Karpas-422 (cell line): Measurements from ENCODE around the gene CDK14. TPM values are rescaled to one million over a fixed set of nuclear protein-coding genes. Genes with fewer than 3 reads are reported as not detected.

ENCODE experiments used
- DNase-seq: peaks from one replicate; pipeline ENCODE4 v3.0.0-alpha.2; 2015
- H2AFZ ChIP-seq: fragments of 200-600 bp; sonication (generic); 2 replicates; pipeline ENCODE4 v1.6.1; 2014; ENCODE audit warnings: antibody characterized with exemption, low read length, mixed read lengths
- H3K27ac ChIP-seq: fragments of 200-600 bp; sonication (generic); 2 replicates; pipeline ENCODE4 v1.5.1; 2014; ENCODE audit warnings: mild to moderate bottlenecking, low read length, moderate library complexity
- H3K27me3 ChIP-seq: fragments of 200-600 bp; sonication (generic); 2 replicates; pipeline ENCODE4 v1.6.1; 2014; ENCODE audit warnings: low read length, mixed read lengths
- H3K36me3 ChIP-seq: fragments of 200-600 bp; sonication (generic); 2 replicates; pipeline ENCODE4 v1.6.1; 2014; ENCODE audit warnings: low read length, mixed read lengths; ENCODE audit not compliant: insufficient read depth
- H3K4me1 ChIP-seq: fragments of 200-600 bp; sonication (generic); 2 replicates; pipeline ENCODE4 v1.6.1; 2014; ENCODE audit warnings: mild to moderate bottlenecking, low read length, mixed read lengths
- H3K4me2 ChIP-seq: fragments of 200-600 bp; sonication (generic); 2 replicates; pipeline ENCODE4 v1.6.1; 2014; ENCODE audit warnings: low read length, low read depth, mild to moderate bottlenecking; ENCODE audit not compliant: poor library complexity, severe bottlenecking
- H3K4me3 ChIP-seq: fragments of 200-600 bp; sonication (generic); 2 replicates; pipeline ENCODE4 v1.5.1; 2014; ENCODE audit warnings: mild to moderate bottlenecking, antibody characterized with exemption, low read length, mixed read lengths
- H3K79me2 ChIP-seq: fragments of 200-600 bp; sonication (generic); 2 replicates; pipeline ENCODE4 v1.6.1; 2014; ENCODE audit warnings: mild to moderate bottlenecking, low read length, mixed read lengths
- H3K9ac ChIP-seq: fragments of 200-600 bp; sonication (generic); 2 replicates; pipeline ENCODE4 v1.6.0; 2014; ENCODE audit warnings: low read length
- H3K9me2 ChIP-seq: fragments of 200-600 bp; sonication (generic), shearing (Covaris generic); replicated peaks from 2 replicates; pipeline ENCODE4 v1.6.0; 2014; ENCODE audit warnings: mild to moderate bottlenecking, low read length, moderate library complexity; ENCODE audit not compliant: insufficient read depth
- H3K9me3 ChIP-seq: fragments of 300-700, 200-600 bp; sonication (generic); 2 replicates; pipeline ENCODE4 v1.6.1; 2014; ENCODE audit warnings: low read length, mixed read lengths
- H4K20me1 ChIP-seq: fragments of 200-600 bp; sonication (generic); 2 replicates; pipeline ENCODE4 v1.6.1; 2014; ENCODE audit warnings: mild to moderate bottlenecking, antibody characterized with exemption, low read length, low read depth; ENCODE audit not compliant: insufficient read depth
- total RNA-seq: library from RNA; depleted of rRNA; stranded (reverse); fragments of >200 nt; shearing (Covaris generic); gene quantifications from 2 replicates; pipeline ENCODE4 v1.2.3, GENCODE V29; 2014; ENCODE audit warnings: low replicate concordance

Gene CDK14
- total RNA-seq, 1 experiment from 2014 or later = 121 TPM

- Histone ChIP-seq H3K79me2 (peaks cover 44% of the 10 kb centered on the region), H3K4me3 (no peak overlapping the region), H3K4me1 (peaks cover 42% of the 10 kb centered on the region), H4K20me1 (no peaks in the 10 kb centered on the region), H2AFZ (no peak overlapping the region), H3K9ac (peak overlapping the region; percentile 38; the same call in 1 of the 2 replicates), H3K27ac (peak overlapping the region; percentile 75), H3K4me2 (peak overlapping the region; percentile 39), H3K9me2 (no peaks in the 10 kb centered on the region), H3K36me3 (no peaks in the 10 kb centered on the region), H3K9me3 (no peaks in the 10 kb centered on the region), H3K27me3 (no peaks in the 10 kb centered on the region)
- DNase-seq = peak; percentile 91
Observed at GRCh38 chr7:91034459-91035368, 438.6 kb downstream of the CDK14 start.

DNA sequence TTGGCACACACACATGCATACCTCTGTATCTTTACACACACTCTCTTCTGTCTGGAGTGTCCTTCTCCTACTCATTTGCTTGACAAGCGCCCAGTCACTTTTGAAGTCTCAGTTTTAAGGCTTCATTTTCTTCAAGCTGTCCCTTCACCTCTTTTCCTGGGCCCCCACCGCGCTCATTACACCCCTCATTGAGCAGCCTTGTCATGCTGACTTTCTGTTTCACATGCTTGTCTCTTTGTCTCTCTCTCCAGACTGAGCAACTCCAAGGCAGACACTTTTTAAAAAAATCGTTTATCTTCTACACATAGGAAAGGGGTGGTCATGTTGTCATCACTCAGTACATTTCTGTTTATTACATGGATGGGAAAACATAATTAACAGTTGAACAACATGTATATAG is 442.9 kb downstream of the CDK14 start:
- no peak overlapping the region for H3K9ac ChIP-seq
- no peaks in the 10 kb centered on the region for H3K9me2 ChIP-seq
- no peak overlapping the region for H3K27ac ChIP-seq
- no peak overlapping the region for H2AFZ ChIP-seq
- no peak overlapping the region for H3K4me3 ChIP-seq
- no peaks in the 10 kb centered on the region for H3K27me3 ChIP-seq
- H3K4me1 ChIP-seq = peaks cover 22% of the 10 kb centered on the region
- no peak for DNase-seq
- no peaks in the 10 kb centered on the region for H4K20me1 ChIP-seq
- H3K36me3 ChIP-seq = no peaks in the 10 kb centered on the region
- H3K79me2 ChIP-seq = peaks cover 22% of the 10 kb centered on the region
- no peaks in the 10 kb centered on the region for H3K9me3 ChIP-seq
- H3K4me2 ChIP-seq = no peak overlapping the region

DNA sequence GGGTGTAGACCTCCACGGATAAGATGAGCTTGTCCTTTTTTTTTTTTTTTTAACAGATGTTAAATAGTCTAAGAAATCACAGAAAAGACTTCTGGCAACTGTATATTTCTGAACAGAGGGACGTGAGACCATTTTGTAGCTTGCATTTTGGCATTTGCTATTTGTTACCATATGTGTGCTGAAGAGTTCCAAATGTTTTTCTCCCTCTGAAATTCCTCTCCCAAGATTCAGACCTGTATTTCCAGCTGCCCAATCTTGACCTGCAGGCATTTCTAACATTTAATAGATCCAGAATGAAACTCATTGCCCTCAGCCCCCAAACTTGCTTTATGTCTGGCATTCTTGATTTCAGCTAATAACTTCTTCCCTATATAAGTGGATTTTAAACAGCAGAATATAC is 445.0 kb downstream of the CDK14 start:
- Histone ChIP-seq H3K27ac (no peak overlapping the region), H3K9ac (no peak overlapping the region), H3K79me2 (peaks cover 8% of the 10 kb centered on the region; the same call in 1 of the 2 replicates), H3K27me3 (no peaks in the 10 kb centered on the region), H2AFZ (no peak overlapping the region), H3K36me3 (no peaks in the 10 kb centered on the region), H3K9me2 (no peaks in the 10 kb centered on the region), H4K20me1 (no peaks in the 10 kb centered on the region), H3K4me1 (peaks cover 8% of the 10 kb centered on the region), H3K4me3 (no peak overlapping the region), H3K4me2 (no peak overlapping the region), H3K9me3 (no peaks in the 10 kb centered on the region)
- DNase-seq = no peak

DNA sequence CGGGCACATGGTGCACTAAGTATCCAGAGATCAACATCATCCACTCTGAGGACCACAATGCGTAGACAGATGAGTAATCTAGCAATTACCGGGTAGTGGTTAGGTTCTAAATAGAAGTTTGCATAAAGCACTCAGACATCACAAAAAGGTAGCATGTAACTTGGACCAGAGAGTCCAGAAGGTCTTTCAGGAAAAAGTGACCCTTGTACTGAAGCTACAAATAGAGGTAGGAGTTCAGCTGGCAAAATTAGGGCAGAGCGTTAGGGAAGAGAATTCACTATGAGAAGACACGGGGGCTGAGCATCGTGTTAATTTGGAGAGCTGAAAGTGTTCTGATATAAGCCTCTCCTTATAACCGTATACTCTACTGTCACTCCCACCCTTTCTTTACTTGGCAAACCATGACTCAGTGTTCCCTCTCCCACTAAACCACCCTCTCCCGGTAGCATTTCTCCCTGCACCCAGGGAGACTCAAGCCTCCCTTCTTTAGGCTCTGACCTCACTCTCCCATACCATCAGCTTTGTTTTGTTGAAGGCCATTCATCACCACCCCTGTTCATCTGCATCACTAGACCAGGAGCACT is 445.9 kb downstream of the CDK14 start:
- H3K9me3 ChIP-seq = no peaks in the 10 kb centered on the region
- no peaks in the 10 kb centered on the region for H3K27me3 ChIP-seq
- H3K4me3 ChIP-seq = no peak overlapping the region
- H3K4me1 ChIP-seq = peaks cover 6% of the 10 kb centered on the region; the same call in 1 of the 2 replicates
- DNase-seq = no peak
- H3K36me3 ChIP-seq = peaks cover under 1% of the 10 kb centered on the region; the same call in 1 of the 2 replicates
- no peak overlapping the region for H3K9ac ChIP-seq
- peaks cover 7% of the 10 kb centered on the region; the same call in 1 of the 2 replicates for H3K79me2 ChIP-seq
- no peak overlapping the region for H2AFZ ChIP-seq
- no peaks in the 10 kb centered on the region for H3K9me2 ChIP-seq
- H3K27ac ChIP-seq = no peak overlapping the region
- H3K4me2 ChIP-seq = no peak overlapping the region
- H4K20me1 ChIP-seq = no peaks in the 10 kb centered on the region

GRCh38 chr7:91043186-91043585 is 447.1 kb downstream of the CDK14 start:
- Histone ChIP-seq H3K9me3 (no peaks in the 10 kb centered on the region), H3K9ac (no peak overlapping the region), H3K36me3 (peaks cover 5% of the 10 kb centered on the region; the same call in 1 of the 2 replicates), H3K4me1 (peaks cover 6% of the 10 kb centered on the region; the same call in 1 of the 2 replicates), H4K20me1 (no peaks in the 10 kb centered on the region), H3K27ac (no peak overlapping the region), H3K9me2 (no peaks in the 10 kb centered on the region), H3K4me3 (no peak overlapping the region), H3K4me2 (no peak overlapping the region), H3K79me2 (0 out of 2 replicates have a peak, but pooled peaks cover 3% of the 10 kb centered on the region), H3K27me3 (no peaks in the 10 kb centered on the region), H2AFZ (no peak overlapping the region)
- DNase-seq = no peak

DNA sequence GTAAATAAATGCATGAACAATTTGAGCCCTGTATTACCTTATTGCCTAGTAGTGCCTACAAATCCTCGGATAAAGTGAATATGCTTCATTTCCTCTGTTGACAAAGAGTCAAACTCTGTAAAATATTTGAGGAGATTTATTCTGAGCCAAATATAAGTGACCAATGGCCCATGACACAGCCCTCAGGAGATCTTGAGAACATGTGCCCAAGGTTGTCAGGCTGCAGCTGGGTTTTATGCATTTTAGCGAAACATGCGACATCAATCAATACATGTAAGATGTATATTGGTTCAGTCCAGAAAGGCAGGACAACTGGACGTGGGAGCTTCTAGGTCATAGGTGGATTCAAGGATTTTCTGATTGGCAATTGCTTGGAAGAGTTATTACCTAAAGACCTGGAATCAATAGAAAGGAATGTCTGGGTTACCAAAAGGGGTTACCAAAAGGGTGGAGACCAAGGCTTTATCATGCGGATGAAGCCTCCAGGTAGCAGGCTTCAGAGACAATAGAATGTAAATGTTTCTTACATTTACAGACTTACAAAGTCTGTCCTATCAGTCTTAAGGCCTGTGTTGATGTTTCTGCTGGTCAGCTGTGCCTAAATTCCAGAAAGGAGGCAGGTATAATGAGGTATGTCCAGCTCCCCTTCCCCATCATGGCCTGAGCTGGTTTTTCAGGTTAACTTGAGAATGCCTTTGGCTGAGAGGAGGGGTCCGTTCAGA is 448.0 kb downstream of the CDK14 start:
- Histone ChIP-seq H3K79me2 (0 out of 2 replicates have a peak, but pooled peaks cover 6% of the 10 kb centered on the region), H3K4me1 (peaks cover 6% of the 10 kb centered on the region; the same call in 1 of the 2 replicates), H3K9ac (no peak overlapping the region), H3K36me3 (peaks cover 5% of the 10 kb centered on the region; the same call in 1 of the 2 replicates), H3K27ac (no peak overlapping the region), H4K20me1 (no peaks in the 10 kb centered on the region), H3K4me3 (no peak overlapping the region), H3K27me3 (no peaks in the 10 kb centered on the region), H3K4me2 (no peak overlapping the region), H3K9me3 (no peaks in the 10 kb centered on the region), H2AFZ (no peak overlapping the region), H3K9me2 (no peaks in the 10 kb centered on the region)
- no peak for DNase-seq

DNA sequence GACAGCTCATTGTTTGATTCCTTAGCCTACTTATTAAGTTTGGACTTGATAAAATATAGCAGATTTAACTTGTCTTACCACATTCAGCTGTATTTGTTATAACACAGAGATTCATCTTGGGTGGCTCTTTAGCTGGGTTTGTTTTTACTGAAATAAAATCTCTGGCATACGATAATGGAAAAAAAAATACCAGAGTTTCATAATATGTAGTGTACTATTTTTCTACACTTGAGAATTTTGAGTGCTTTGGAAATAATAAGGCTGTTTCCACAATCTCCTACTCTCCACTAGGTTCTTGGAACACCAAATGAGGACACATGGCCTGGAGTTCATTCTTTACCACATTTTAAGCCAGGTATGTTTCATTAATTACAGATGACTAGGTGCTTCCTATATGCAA is 449.5 kb downstream of the CDK14 start:
- Histone ChIP-seq H3K9ac (no peak overlapping the region), H3K4me1 (peaks cover 8% of the 10 kb centered on the region), H2AFZ (no peak overlapping the region), H3K9me3 (no peaks in the 10 kb centered on the region), H4K20me1 (no peaks in the 10 kb centered on the region), H3K4me2 (no peak overlapping the region), H3K36me3 (peaks cover 5% of the 10 kb centered on the region; the same call in 1 of the 2 replicates), H3K79me2 (0 out of 2 replicates have a peak, but pooled peaks cover 6% of the 10 kb centered on the region), H3K27me3 (no peaks in the 10 kb centered on the region), H3K4me3 (no peak overlapping the region), H3K9me2 (no peaks in the 10 kb centered on the region), H3K27ac (no peak overlapping the region)
- no peak for DNase-seq
